ENCODE results near the gene LPCAT1. TPM values are rescaled to one million over a fixed set of nuclear protein-coding genes. Genes with fewer than 3 reads are reported as not detected.

The LPCAT1 gene
- total RNA-seq, 1 donor from 2014 or later = 77.0 TPM

DNA sequence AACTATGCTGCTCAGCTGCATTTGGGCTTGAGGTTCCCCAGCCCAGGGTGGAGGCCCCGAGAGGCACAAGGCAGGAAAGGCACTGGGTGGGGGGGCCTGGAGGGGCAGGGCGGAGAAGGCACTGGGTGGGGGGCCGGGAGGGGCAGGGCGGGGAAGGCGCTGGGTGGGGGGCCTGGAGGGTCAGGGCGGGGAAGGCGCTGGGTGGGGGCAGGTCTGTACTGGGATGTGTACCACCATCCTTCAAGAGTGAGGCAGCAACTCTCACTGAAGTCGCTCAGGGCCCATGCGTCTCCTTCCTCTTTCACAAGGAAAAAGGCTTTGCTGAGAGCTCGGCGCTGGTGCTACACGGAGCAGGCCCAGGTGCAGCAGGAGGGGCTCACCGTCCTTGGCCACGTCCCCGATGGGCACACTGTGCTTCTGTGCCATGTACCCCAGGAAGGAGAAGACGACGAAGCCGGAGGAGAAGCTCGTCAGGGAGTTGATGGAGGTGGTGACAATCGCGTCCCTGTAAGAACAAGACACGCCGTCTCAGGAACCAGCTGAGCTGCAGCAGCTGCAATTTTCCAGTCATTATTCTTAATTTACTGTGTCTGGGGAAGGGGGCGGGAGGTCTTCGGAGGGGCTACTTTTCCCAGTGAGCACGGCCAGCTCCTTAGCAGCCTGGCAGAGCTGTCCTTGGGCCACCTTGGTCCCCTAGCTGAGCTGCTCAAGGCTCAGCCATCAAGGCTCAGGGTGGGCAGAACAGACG lies 109.3 kb downstream of the LPCAT1 start:
- no peak for DNase-seq (ENCODE audit: extremely low read depth, low read depth, low spot score)

- no peak for DNase-seq (ENCODE audit: extremely low read depth, low read depth, low spot score)
These were observed 110.0 kb downstream of the LPCAT1 start for GRCh38 chr5:1413611-1414241.

DNA sequence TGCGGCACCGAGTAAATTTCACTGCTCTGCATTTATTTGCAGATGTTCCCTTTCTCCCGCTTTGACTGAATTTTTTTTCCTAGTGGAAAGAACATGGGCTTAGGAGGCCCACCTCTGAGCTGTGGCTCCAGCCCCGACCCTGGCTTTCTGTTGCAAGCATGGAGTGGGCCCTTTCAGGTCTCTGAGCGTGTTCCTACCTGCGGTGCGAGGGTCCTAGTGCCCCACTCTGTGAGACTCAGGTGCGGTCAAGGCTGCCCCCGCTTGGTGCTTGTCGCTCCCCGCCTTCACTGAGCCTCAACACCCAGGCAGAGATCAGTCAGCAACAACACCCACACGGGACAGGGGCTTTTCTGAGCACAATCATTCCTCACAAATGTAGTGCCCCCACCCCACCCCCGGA lies 110.5 kb downstream of the LPCAT1 start:
- DNase-seq (ENCODE audit: extremely low read depth, low read depth, low spot score) = no peak

- no peak for DNase-seq (ENCODE audit: extremely low read depth, low read depth, low spot score)
These were observed 111.1 kb downstream of the LPCAT1 start for GRCh38 chr5:1412621-1413020.

GRCh38 chr5:1412163-1412562 lies 111.6 kb downstream of the LPCAT1 start:
- no peak for DNase-seq (ENCODE audit: extremely low read depth, low read depth, low spot score)

Other genes starting within 250 kb of the LPCAT1 start
- gene TERT, start 228.9 kb downstream of the LPCAT1 start, total RNA-seq = not detected in 2 replicates
- 137 and 173 TPM in 2 replicates for gene CLPTM1L, start 178.9 kb downstream of the LPCAT1 start, total RNA-seq
- not detected in 2 replicates for gene SLC6A3, start 78.5 kb downstream of the LPCAT1 start, total RNA-seq